Panc1 (cell line): ENCODE results near the gene PIP4P1.

Experiments used
- SIN3A ChIP-seq: IDR thresholded peaks from 2 replicates; pipeline ENCODE4 v1.6.1; 2012; ENCODE audit warnings: low read depth, mild to moderate bottlenecking, low read length, moderate library complexity, borderline replicate concordance; ENCODE audit not compliant: insufficient read depth
- TF ChIP-seq, protein P1 (sequence below): fragments of 450-650 bp; IDR thresholded peaks from 2 replicates; pipeline ENCODE4 v1.5.1; 2017; ENCODE audit warnings: mild to moderate bottlenecking

DNA sequence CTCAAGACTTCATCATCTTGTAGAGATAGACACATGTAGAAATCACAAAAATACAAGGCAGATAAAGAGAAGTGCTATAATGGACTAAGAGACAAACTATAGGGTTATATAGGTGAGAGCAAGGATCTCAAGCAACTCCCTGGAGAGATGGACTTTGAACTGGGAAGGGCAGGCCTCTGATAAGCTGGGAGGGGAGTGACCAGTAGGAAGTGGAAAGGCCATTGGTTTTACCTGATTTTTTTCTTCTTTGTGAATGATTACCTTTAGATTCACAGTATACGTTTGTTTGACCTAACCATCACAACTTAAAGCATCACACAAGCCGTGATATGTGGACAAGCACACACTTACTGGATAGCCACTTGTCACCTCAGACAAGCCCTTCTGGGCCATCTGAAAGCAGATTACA, 42.7 kb downstream of the PIP4P1 start:
- TF ChIP-seq, protein P1, sequence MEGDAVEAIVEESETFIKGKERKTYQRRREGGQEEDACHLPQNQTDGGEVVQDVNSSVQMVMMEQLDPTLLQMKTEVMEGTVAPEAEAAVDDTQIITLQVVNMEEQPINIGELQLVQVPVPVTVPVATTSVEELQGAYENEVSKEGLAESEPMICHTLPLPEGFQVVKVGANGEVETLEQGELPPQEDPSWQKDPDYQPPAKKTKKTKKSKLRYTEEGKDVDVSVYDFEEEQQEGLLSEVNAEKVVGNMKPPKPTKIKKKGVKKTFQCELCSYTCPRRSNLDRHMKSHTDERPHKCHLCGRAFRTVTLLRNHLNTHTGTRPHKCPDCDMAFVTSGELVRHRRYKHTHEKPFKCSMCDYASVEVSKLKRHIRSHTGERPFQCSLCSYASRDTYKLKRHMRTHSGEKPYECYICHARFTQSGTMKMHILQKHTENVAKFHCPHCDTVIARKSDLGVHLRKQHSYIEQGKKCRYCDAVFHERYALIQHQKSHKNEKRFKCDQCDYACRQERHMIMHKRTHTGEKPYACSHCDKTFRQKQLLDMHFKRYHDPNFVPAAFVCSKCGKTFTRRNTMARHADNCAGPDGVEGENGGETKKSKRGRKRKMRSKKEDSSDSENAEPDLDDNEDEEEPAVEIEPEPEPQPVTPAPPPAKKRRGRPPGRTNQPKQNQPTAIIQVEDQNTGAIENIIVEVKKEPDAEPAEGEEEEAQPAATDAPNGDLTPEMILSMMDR = no peak
- TF ChIP-seq SIN3A = no peak
